ENCODE measurements around the gene BABAM2.

The BABAM2 gene

GRCh38 chr2:28067602-28068001 is 177.1 kb downstream of the BABAM2 start:
- no peak for DNase-seq (ENCODE audit: low read depth in 3 of 3)

- no peak for DNase-seq (ENCODE audit: low read depth in 3 of 3)
Observed at GRCh38 chr2:28068088-28068487, 177.6 kb downstream of the BABAM2 start.

DNA sequence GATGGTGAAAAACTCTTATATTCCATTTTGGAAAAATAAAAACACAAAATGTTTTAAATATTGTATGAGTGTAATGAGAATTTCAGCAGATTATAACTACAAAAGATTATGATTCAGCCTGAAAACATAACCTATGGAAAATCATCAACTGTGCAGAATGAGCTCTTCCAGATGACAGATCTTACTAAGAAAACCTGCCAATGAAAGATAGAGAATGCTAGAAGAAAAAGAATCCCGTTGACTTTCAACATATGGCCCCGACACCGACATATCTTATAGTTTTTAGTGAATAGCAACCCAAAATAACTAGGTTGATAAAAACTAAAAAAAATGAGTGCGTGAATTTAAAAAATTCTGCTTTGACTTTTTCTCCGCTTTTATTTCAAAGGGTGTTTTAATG is 178.0 kb downstream of the BABAM2 start:
- DNase-seq (ENCODE audit: low read depth in 3 of 3) = no peak

DNA sequence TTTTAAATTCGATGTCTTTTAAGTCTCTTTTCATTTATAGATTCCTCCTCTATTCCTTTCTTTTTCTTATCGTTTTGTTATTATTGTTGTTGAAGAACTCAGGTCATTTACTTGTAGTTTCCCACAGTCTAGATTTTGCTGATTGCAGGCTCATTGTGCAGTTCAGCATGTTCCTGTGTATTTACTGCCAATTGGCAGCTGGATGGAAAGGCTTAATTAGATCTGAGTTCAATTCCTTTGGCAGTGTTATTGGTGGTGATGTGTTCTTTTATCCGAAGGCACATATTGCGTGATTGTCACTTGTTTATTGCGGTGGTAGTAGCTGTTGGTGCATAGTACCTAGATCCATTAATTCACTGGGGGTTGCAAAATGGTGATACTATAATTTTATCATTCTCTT is 180.7 kb downstream of the BABAM2 start:
- DNase-seq (ENCODE audit: low read depth in 3 of 3) = no peak

GRCh38 chr2:28074137-28074536 is 183.6 kb downstream of the BABAM2 start:
- DNase-seq (ENCODE audit: low read depth in 3 of 3) = no peak

GRCh38 chr2:28080911-28081310 is 190.4 kb downstream of the BABAM2 start:
- DNase-seq (ENCODE audit: low read depth in 3 of 3) = no peak

DNA sequence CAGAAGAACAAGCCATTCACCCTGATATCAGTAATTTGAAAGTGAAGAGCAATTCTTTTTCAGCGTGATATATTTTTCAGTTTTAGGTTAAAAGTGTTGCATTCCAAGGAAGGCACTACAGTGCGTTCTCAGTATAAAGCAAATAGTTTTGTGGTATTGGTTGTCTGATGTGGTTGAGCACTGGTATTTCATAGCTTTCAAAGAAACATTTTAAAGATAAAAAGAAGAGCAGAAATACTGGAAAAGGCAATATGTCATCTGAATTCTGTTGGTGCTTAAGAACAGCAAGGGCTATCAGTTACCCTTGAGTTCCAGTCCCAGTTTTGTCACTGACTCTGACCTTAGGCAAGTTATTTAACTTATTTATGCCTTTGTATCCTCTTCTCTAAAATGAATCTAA is 191.6 kb downstream of the BABAM2 start:
- no peak for DNase-seq (ENCODE audit: low read depth in 3 of 3)

- DNase-seq (ENCODE audit: low read depth in 3 of 3) = no peak
Observed at GRCh38 chr2:28083476-28083875, 192.9 kb downstream of the BABAM2 start.

- no peak for DNase-seq (ENCODE audit: low read depth in 3 of 3)
Observed at GRCh38 chr2:28084564-28084963, 194.0 kb downstream of the BABAM2 start.

DNA sequence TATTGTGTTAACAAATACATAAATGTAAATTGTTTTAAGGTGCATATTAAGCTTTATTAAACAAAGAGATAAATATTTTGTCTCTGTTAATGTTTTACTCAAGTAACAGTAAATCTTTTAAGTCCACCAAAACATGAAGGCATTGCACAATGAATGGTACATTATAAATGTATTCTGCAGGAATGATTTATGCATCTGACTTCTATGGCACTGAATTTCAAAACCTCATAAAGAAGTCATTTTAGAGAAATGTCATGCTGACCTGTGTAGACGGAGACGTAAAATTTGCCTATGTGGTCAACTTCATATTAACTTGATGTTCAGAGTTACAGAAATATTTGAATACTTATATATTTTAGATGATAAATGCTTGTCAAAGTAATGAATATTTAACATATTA is 194.7 kb downstream of the BABAM2 start:
- DNase-seq (ENCODE audit: low read depth in 3 of 3) = no peak

GRCh38 chr2:28086611-28087010 is 196.1 kb downstream of the BABAM2 start:
- DNase-seq (ENCODE audit: low read depth in 3 of 3) = no peak

GRCh38 chr2:28088970-28089369 is 198.4 kb downstream of the BABAM2 start:
- no peak for DNase-seq (ENCODE audit: low read depth in 3 of 3)

DNA sequence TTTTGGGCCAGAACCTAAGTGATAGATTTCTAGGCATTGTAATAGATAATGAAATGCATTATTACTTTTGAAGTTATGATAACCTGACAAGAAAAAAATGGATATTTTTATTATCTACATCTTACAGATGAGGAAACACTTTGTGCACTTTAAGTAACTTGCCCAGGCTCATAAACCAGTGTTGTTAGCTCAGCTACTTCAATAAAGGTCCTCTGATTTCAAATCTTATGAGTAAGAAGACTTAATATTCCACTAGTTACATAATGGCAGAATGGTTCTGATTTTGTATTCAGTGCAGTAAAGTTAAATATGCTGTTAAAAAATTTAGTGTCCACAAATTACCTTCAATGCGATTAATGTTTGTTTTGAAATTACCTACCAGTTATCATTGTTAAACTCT is 199.0 kb downstream of the BABAM2 start:
- no peak for DNase-seq (ENCODE audit: low read depth in 3 of 3)

GRCh38 chr2:28093308-28093707 is 202.8 kb downstream of the BABAM2 start:
- no peak for DNase-seq (ENCODE audit: low read depth in 3 of 3)

DNA sequence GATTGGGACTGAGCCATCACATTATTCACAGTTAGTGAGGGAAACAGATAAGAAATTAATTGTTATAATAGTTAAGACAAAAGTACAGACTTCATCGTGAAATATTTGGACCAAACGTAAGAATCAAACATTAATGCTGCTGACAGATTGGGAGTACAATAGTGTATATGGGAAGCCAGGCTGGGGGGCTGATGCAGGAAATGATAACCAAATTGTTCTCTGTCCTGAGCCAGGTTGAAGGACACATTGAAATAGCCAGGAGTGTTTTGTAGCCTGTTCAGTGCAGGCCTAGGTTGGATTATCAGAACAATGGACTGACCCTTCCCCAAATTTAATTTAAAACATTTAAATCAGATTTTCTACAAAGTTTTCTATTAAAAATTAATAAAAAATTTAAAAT is 203.2 kb downstream of the BABAM2 start:
- no peak for DNase-seq (ENCODE audit: low read depth in 3 of 3)

DNA sequence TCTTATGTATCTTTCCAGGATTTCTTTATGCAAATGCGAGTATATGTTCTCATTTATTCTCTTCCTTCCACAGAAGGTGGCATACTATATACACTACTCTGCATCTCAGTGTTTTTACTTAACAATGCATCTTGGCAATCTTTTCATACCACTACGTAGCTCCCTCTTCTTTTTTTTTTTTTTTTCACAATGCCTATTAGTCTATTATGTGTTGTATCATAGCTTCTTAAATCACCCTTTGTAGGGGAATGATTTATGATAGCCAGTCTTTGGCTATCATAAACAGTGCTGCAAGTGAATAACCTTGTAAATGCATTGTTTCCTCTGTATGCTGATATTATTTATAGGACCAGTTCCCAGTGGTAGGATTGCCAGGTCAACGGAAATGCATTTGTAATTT is 204.2 kb downstream of the BABAM2 start:
- DNase-seq (ENCODE audit: low read depth in 3 of 3) = no peak

DNA sequence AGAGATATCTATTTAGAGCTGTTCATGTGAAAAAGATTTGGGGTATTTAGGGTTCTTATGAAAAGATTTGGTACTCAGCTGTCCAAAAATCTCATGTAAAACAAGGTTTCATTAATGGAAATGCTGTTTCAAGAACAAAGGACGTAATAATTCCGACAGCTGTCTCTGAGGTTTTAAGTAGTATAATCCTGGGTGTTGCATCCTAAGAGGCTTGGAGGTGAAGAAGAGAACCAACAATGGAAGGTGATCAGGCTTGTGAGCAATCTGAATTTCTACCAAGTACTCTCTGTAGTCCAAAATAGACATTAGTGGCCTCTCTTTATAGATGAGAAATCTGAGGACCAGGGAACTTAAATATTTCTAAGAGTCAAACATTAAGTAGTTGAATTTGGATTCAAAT is 205.1 kb downstream of the BABAM2 start:
- DNase-seq (ENCODE audit: low read depth in 3 of 3) = no peak

GRCh38 chr2:28096421-28096820 is 205.9 kb downstream of the BABAM2 start:
- no peak for DNase-seq (ENCODE audit: low read depth in 3 of 3)

GRCh38 chr2:28098501-28099225 is 208.1 kb downstream of the BABAM2 start:
- no peak for DNase-seq (ENCODE audit: low read depth in 3 of 3)

GRCh38 chr2:28101123-28101522 is 210.6 kb downstream of the BABAM2 start:
- DNase-seq (ENCODE audit: low read depth in 3 of 3) = no peak

DNA sequence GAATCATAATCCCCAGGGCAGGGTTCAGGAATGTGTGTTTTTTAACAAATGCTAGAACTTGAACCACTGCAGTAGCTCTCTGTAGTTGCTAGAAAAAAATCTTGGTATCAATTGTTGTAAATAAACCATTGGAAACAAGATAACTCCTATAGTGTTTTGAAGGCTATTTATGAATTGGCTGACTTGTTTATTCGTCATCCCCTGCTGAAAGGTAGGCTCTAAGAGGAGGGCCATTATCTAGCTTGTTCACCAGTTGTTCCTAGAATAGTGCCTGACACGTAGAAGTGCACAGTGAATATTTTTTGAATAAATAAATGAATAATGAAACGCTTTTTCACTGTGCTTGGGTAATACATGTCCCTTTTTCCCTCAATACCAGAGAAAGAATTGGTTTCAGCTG is 211.4 kb downstream of the BABAM2 start:
- no peak for DNase-seq (ENCODE audit: low read depth in 3 of 3)

DNA sequence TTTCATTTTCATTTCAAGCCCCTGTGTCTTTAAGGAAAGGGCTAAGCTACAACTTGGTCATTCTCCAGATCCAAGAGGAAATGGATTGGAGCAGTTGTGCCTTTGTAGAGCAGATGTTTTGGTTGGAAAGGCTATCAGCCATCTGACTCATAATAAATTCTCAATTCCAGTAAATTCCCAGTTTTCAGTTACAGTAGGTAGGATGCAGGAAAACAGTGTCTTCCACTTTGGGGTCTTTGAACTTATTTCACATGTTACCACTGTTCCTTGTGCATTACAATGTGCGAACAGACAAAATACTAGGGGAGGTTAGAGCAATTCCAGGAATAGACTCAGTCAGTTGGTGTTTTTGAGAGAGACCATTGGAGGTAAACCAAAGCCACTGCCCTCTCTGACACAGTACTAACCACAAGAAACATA is 211.9 kb downstream of the BABAM2 start:
- no peak for DNase-seq (ENCODE audit: low read depth in 3 of 3)

DNA sequence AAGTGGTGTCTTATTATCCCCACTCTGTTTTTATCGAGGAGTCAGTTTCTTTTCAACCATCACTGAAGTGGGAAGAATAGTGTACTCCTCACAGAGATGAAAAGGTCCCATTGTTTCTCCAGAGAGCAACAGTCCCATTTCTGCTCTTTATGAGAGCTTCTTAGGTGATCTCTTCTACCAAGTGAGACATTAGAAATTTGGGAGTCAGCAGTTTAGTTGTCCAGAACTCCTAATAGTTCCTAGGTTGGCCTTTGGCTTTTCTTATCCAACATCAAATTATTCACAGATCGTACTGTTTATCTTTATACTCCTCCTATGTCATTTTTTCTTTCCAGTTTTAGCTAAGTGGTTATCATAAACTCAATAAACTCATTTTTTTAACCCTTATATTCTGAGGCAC is 213.1 kb downstream of the BABAM2 start:
- DNase-seq (ENCODE audit: low read depth in 3 of 3) = no peak

GRCh38 chr2:28108143-28108542 is 217.6 kb downstream of the BABAM2 start:
- DNase-seq (ENCODE audit: low read depth in 3 of 3) = no peak
